Measurements from ENCODE around the gene TMA7.

Gene TMA7

DNA sequence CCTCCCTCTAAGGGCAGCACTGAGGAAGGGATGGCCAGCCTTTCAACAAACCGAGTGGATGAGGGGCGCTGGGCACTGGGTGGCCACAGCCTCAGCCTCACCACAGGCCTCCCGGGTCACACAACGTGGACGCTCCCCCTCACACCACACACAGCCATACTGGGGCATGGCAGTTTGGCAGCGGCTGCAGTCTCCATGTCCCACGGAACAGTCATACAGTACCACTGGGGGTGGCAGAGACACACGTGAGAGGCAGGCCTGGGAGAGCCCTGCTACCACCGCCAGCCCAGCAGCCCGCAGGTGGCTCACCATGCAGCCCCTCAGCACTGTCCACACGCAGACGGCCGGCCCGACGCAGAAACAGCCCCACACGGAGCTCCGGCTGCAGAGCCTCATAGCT is 21.9 kb upstream of the TMA7 start:
- TF ChIP-seq, protein P1, sequence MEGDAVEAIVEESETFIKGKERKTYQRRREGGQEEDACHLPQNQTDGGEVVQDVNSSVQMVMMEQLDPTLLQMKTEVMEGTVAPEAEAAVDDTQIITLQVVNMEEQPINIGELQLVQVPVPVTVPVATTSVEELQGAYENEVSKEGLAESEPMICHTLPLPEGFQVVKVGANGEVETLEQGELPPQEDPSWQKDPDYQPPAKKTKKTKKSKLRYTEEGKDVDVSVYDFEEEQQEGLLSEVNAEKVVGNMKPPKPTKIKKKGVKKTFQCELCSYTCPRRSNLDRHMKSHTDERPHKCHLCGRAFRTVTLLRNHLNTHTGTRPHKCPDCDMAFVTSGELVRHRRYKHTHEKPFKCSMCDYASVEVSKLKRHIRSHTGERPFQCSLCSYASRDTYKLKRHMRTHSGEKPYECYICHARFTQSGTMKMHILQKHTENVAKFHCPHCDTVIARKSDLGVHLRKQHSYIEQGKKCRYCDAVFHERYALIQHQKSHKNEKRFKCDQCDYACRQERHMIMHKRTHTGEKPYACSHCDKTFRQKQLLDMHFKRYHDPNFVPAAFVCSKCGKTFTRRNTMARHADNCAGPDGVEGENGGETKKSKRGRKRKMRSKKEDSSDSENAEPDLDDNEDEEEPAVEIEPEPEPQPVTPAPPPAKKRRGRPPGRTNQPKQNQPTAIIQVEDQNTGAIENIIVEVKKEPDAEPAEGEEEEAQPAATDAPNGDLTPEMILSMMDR (IDR thresholded peaks at IDR 0.05; ENCODE audit: low read depth, low read length), result no peak
- no peak for DNase-seq (ENCODE audit: low read depth in 2 of 2)
- no peak overlapping the region for H3K4me3 ChIP-seq (replicated peaks in 1 of 2; ENCODE audit: low read depth in 2 of 2, low read length in 2 of 2)

DNA sequence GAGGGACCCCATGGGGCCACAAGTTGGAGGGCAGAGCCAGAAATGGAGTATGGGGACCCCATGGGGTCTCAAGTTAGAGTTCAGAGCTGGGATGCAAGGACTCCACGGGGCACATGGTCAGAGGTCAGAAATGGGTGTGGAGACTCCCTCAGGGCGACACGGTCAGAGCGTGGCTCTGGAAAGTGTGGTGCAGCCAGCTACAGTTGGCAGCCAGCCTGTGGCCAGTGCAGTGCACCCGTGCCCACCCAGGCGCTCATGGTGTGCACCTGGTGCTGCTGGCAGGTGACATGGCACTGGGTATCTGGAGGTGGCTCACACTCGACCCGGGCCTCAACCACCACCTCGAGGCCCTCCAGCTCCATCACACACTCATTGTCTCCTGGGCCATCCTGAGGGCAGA is 21.4 kb upstream of the TMA7 start:
- H3K4me3 ChIP-seq (replicated peaks in 1 of 2; ENCODE audit: low read depth in 2 of 2, low read length in 2 of 2), result no peak overlapping the region
- TF ChIP-seq, protein P1 (IDR thresholded peaks at IDR 0.05; ENCODE audit: low read depth, low read length), result no peak
- no peak for DNase-seq (ENCODE audit: low read depth in 2 of 2)

DNA sequence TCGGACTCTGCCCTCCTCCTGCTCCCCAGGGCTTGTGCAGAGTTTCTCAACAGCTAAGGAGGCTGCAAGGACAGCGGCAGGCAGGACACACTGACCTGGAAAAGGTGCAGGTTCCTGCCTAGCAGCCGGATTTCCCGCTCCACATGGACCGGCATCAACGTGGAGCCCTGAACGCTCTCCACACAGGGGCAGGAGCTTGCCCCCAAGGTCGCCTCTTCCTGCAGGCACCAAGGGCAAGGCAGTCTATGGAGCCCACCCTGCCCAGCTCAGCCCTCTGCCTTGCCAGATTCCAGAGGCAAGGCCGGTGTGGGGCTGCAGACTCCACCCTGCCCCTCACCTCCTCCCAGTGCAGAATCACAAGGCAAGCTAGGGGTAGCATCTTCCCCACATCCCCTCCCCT is 20.9 kb upstream of the TMA7 start:
- DNase-seq (ENCODE audit: low read depth in 2 of 2), result no peak
- no peak overlapping the region for H3K4me3 ChIP-seq (replicated peaks in 1 of 2; ENCODE audit: low read depth in 2 of 2, low read length in 2 of 2)
- TF ChIP-seq, protein P1 (IDR thresholded peaks at IDR 0.05; ENCODE audit: low read depth, low read length), result no peak

DNA sequence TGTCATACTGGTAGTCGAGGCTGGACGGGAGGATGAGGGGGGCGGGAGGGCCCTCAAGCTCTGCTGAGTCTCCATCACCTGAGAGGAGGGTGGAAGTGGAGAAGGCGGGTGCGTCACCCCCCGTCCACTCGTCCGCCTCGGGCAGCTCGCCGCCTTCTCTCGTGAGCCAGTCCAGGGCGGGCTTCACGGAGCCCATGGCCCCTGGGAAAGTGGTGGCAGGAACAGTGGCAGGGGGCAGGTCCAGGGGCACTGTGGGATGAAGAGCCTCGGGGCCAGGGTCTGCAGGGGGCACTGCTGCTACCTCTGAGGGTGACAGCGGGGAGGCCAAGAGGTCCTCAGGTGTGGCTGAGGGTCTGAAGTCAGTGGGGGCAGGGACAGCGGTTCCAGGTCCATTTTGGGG is 20.5 kb upstream of the TMA7 start:
- no peak for DNase-seq (ENCODE audit: low read depth in 2 of 2)
- no peak overlapping the region for H3K4me3 ChIP-seq (replicated peaks in 1 of 2; ENCODE audit: low read depth in 2 of 2, low read length in 2 of 2)
- TF ChIP-seq, protein P1 (IDR thresholded peaks at IDR 0.05; ENCODE audit: low read depth, low read length), result no peak

DNA sequence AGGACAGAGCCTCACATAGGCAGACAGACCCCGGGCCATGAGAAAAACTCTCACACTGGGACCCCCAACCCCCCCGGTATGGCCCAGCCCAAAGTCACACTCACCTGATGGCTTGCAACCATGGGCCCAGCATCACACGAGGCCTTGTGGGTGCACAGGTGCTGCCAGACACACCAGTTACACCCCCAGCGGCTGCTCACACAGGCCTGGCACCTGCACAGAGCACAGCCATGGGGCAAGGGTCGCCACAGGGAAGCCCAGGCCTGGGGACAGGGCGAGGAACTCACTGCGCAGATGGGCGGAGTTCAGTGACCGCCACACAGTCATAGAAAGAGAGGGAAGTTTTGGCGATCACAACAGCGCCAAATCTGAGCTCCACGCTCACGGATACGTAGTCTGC is 19.5 kb upstream of the TMA7 start:
- TF ChIP-seq, protein P1 (IDR thresholded peaks at IDR 0.05; ENCODE audit: low read depth, low read length), result no peak
- no peak overlapping the region for H3K4me3 ChIP-seq (replicated peaks in 1 of 2; ENCODE audit: low read depth in 2 of 2, low read length in 2 of 2)
- DNase-seq (ENCODE audit: low read depth in 2 of 2), result no peak

DNA sequence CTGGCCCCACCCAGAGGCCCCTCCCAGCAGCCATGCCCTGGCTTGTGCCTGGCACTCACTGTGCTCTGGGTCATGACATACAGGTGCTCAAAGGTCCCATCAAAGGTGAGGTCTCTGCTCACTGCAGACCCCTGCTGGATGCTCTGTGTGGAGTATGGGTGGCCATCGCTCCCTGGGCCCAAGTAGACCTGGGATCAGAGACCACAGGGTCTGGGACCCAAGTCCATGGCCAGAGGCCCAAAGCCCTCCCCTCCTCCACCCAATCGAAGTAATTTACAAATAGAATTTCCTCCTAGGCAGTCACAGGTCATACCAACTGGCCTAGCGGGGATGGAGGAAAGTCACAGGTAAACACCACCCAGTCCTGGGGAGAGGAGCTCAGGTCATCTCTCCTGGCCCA is 17.8 kb upstream of the TMA7 start:
- no peak overlapping the region for H3K4me3 ChIP-seq (replicated peaks in 1 of 2; ENCODE audit: low read depth in 2 of 2, low read length in 2 of 2)
- DNase-seq (ENCODE audit: low read depth in 2 of 2), result no peak
- TF ChIP-seq, protein P1 (IDR thresholded peaks at IDR 0.05; ENCODE audit: low read depth, low read length), result no peak

DNA sequence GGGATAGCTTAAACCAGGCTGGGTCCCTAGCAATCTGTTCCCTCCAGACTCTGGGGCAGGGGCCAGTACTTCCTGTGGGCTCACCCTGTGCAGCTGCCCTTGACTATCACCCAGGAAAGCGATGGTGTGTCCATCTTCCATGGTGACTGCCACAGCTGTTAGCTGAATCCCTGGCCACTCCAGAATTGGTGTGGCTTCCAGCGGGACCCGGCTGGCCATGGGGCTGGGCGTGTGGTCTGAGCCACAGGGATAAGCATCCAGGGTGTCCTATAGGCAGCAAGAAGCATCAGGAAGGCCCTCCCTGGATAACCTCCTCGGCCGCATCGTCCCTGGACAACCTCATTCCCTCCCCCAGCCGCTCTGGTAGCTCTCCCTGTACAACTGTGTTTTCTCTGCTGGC is 17.4 kb upstream of the TMA7 start:
- no peak for DNase-seq (ENCODE audit: low read depth in 2 of 2)

More for the DNA sequence above, 17.4 kb upstream of the TMA7 start:
- H3K4me3 ChIP-seq (replicated peaks in 1 of 2; ENCODE audit: low read depth in 2 of 2, low read length in 2 of 2), result no peak overlapping the region
- TF ChIP-seq, protein P1 (IDR thresholded peaks at IDR 0.05; ENCODE audit: low read depth, low read length), result no peak
